SK-N-SH (cell line): Measurements from ENCODE around the gene COX14. TPM values are rescaled to one million over a fixed set of nuclear protein-coding genes. Genes with fewer than 3 reads are reported as not detected.

Source experiments
- CTCF ChIA-PET: fragments of 300-600, 350-600 bp; formaldehyde crosslinking; extraction: SDS; loops from one replicate; lab custom pipeline; 2021; lab: Yijun Ruan, JAX
- POLR2A ChIA-PET: fragments of 350-600 bp; sonication (Branson Sonifier 250); formaldehyde crosslinking; extraction: SDS; loops from one replicate; lab custom pipeline; 2020; ENCODE audit warnings: antibody characterized with exemption, inconsistent platforms; lab: Yijun Ruan, JAX
- DNase-seq: peaks from one replicate; pipeline ENCODE4 v3.0.0; 2012
- H2AFZ ChIP-seq: fragments of 200-600 bp; sonication (generic); 2 replicates; pipeline ENCODE4 v1.8.1; 2016; ENCODE audit warnings: antibody characterized with exemption, mild to moderate bottlenecking, low read depth
- H3F3A ChIP-seq: fragments of 200-600 bp; sonication (generic); replicated peaks from 2 replicates; pipeline ENCODE3; 2016; ENCODE audit warnings: antibody characterized with exemption, mild to moderate bottlenecking; ENCODE audit not compliant: insufficient read depth
- H3K27ac ChIP-seq, 2 experiments: fragments of 200-500 bp in 1 of 2; fragments of 200-600 bp in 1 of 2; sonication (Bioruptor generic) in 1 of 2; sonication (generic), shearing (Covaris generic) in 1 of 2; 2 replicates each; pipeline versions ENCODE4 v1.5.1 to v1.6.1; 2014 to 2016; ENCODE audit warnings: low read depth in 2 of 2, inconsistent platforms in 1 of 2, low read length in 1 of 2, mild to moderate bottlenecking in 1 of 2, mixed read lengths in 1 of 2
- H3K27me3 ChIP-seq: fragments of 200-600 bp; sonication (generic), shearing (Covaris generic); 2 replicates; pipeline ENCODE4 v1.6.1; 2016; ENCODE audit warnings: mixed run types; ENCODE audit not compliant: insufficient read depth
- H3K36me3 ChIP-seq, 2 experiments: fragments of 200-500 bp in 1 of 2; fragments of 200-600 bp in 1 of 2; sonication (Bioruptor generic) in 1 of 2; sonication (generic) in 1 of 2; replicated peaks in 1 of 2; 2 replicates each; pipeline versions ENCODE3 to v1.5.1; 2014 to 2016; ENCODE audit warnings: low read length in 1 of 2, mild to moderate bottlenecking in 1 of 2; ENCODE audit not compliant: insufficient read depth in 2 of 2, control insufficient read depth in 1 of 2
- H3K4me1 ChIP-seq, 2 experiments: fragments of 200-500 bp in 1 of 2; fragments of 200-600 bp in 1 of 2; sonication (Bioruptor generic) in 1 of 2; sonication (generic), shearing (Covaris generic) in 1 of 2; 2 replicates each; pipeline versions ENCODE4 v1.5.1 to v1.6.1; 2014 to 2016; ENCODE audit warnings: low read depth in 1 of 2, low read length in 1 of 2, mixed run types in 1 of 2; ENCODE audit not compliant: insufficient read depth in 2 of 2, control insufficient read depth in 1 of 2
- H3K4me2 ChIP-seq: fragments of 200-600 bp; sonication (generic), shearing (Covaris generic); 2 replicates; pipeline ENCODE4 v1.6.1; 2017; ENCODE audit warnings: mixed run types
- H3K4me3 ChIP-seq, 2 experiments: fragments of 200-500 bp in 1 of 2; fragments of 200-600 bp in 1 of 2; sonication (Bioruptor generic) in 1 of 2; sonication (generic), shearing (Covaris generic) in 1 of 2; 2 replicates each; pipeline versions ENCODE4 v1.5.1 to v1.8.1; 2014 to 2016; ENCODE audit warnings: low read depth in 2 of 2, inconsistent platforms in 1 of 2, low read length in 1 of 2, mild to moderate bottlenecking in 1 of 2, mixed read lengths in 1 of 2, moderate library complexity in 1 of 2
- H3K79me2 ChIP-seq: fragments of 200-600 bp; sonication (generic); 2 replicates; pipeline ENCODE4 v1.8.1; 2017; ENCODE audit warnings: mild to moderate bottlenecking; ENCODE audit not compliant: insufficient read depth
- H3K9ac ChIP-seq: fragments of 200-600 bp; sonication (generic); 2 replicates; pipeline ENCODE4 v1.6.1; 2017; ENCODE audit warnings: mixed run types
- H3K9me2 ChIP-seq: fragments of 200-600 bp; sonication (generic); 2 replicates; pipeline ENCODE4 v1.6.1; 2017; ENCODE audit warnings: mixed run types
- H3K9me3 ChIP-seq: fragments of 200-600 bp; sonication (generic); 2 replicates; pipeline ENCODE4 v1.6.1; 2017; ENCODE audit warnings: mixed run types, mild to moderate bottlenecking, moderate library complexity
- H4K20me1 ChIP-seq: fragments of 200-600 bp; sonication (generic); 2 replicates; pipeline ENCODE4 v1.6.1; 2017; ENCODE audit warnings: mild to moderate bottlenecking, mixed run types; ENCODE audit not compliant: insufficient read depth
- CHD2 ChIP-seq: fragments of 150-350 bp; IDR thresholded peaks from 2 replicates; pipeline ENCODE4 v1.6.1; 2018; ENCODE audit warnings: low read length; ENCODE audit not compliant: partially characterized antibody
- CTCF ChIP-seq: fragments of 200-600 bp; sonication (generic); IDR thresholded peaks from 2 replicates; pipeline ENCODE4 v1.6.1; 2017; ENCODE audit warnings: antibody characterized with exemption, mild to moderate bottlenecking, moderate library complexity
- EZH2phosphoT487 ChIP-seq: fragments of 200-600 bp; sonication (generic); IDR thresholded peaks from 2 replicates; pipeline ENCODE4 v1.6.1; 2017; ENCODE audit warnings: low read depth, mixed run types, mild to moderate bottlenecking, antibody characterized with exemption, moderate library complexity, borderline replicate concordance
- FOXJ3 ChIP-seq: sonication (generic); formaldehyde crosslinking; IDR thresholded peaks from 2 replicates; pipeline ENCODE4 v1.5.1; 2020; ENCODE audit warnings: mild to moderate bottlenecking, missing genetic modification reagents
- FOXM1 ChIP-seq: IDR thresholded peaks from 2 replicates; pipeline ENCODE4 v1.4.0; 2012; ENCODE audit warnings: low read depth, mild to moderate bottlenecking
- IRF3 ChIP-seq: fragments of 150-350 bp; IDR thresholded peaks from 2 replicates; pipeline ENCODE4 v1.6.1; 2016; ENCODE audit warnings: mild to moderate bottlenecking, low read depth, low read length
- MXI1 ChIP-seq: IDR thresholded peaks from 2 replicates; pipeline ENCODE4 v1.6.1; 2012; ENCODE audit warnings: mild to moderate bottlenecking, low read depth, low read length, improper control_type of control experiment
- PBX3 ChIP-seq: IDR thresholded peaks from 2 replicates; pipeline ENCODE4; 2012
- USF1 ChIP-seq: IDR thresholded peaks from 2 replicates; pipeline ENCODE4 v1.4.0; 2012; ENCODE audit warnings: low read depth, borderline replicate concordance
- YY1 ChIP-seq: IDR thresholded peaks from 2 replicates; pipeline ENCODE4 v1.4.0; 2012; ENCODE audit warnings: low read depth, mild to moderate bottlenecking
- WGBS: methylation state at CpG from one replicate; pipeline ENCODE4 v1.1.6; 2017; ENCODE audit warnings: low lambda C conversion rate; 5-methylcytosine and 5-hydroxymethylcytosine counted together
- polyA plus RNA-seq, 3 experiments: library from polyadenylated mRNA; depleted of rRNA; stranded (reverse); fragments of >200 nt; gene quantifications; 2 replicates each; pipeline ENCODE4 v1.2.3, GENCODE V29; 2012

Gene COX14
- polyA plus RNA-seq, 1 of the 3 experiments (the other 2 are of a cell fraction), result 204 TPM

DNA sequence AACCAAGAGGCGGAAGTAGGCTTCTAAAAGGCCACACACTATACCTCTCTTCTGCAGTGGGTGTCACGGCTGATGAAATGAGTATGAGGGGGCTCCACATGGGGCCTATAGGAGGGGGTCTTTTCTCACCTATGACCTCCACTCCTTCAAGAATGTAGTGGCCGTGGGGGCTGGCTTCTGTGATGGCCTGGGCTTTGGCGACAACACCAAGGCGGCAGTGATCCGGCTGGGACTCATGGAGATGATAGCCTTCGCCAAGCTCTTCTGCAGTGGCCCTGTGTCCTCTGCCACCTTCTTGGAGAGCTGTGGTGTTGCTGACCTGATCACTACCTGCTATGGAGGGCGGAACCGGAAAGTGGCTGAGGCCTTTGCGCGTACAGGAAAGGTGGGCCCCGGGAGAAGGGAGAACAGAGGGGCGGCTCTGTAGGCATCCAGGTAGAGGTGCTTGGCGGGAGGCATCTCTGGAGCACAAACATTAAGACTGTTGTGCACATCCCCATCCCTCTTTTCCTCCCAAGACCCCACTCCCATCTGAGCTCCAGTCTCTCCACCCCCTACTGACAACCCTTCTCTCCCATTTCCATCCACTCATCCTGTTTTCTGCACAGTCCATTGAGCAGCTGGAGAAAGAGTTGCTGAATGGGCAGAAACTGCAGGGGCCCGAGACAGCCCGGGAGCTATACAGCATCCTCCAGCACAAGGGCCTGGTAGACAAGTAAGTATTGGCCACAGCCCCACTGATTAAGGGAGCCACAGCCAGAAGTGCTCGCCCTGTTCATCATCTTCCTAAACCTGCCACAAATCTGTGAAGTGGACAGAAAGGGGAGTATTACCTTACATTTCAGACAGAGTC, 4.4 kb upstream of the COX14 start:
- WGBS, result 92% methylated on average over 16 of the region's 17 CpGs

DNA sequence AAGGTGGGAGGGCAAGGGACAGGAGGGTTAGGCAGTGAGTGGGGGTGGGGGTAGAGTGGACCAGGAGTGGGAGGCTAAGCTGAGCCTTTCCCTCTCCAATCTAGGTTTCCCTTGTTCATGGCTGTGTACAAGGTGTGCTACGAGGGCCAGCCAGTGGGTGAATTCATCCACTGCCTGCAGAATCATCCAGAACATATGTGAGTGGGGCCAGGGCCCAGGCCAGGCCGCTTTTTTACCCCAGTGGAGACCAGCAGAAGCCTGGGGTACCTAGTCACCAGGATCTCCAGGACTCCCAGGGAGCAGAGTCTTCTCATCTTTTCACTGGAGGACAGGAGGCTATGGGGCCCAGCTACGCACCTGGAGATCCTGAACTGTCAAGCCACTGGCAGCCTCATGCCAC, 2.7 kb upstream of the COX14 start:
- WGBS, result 89% methylated on average over 3 of the region's 3 CpGs
- ChIA-PET POLR2A (interaction anchor here (1.0 kb wide), 2 partner anchors 25 to 58 kb away, joined by 3 read pairs; partner anchors contain the start of gene CERS5), CTCF (interaction anchor here (0.9 to 5.5 kb wide), 9 partner anchors 11 to 142 kb away, joined by 3 to 96 read pairs (median 23); partner anchors contain the start of genes GPD1 and SMARCD1)

More for the DNA sequence above, 4.4 kb upstream of the COX14 start:
- Histone ChIP-seq H3K9me3 (no peaks in the 10 kb centered on the region), H3K4me2 (no peak overlapping the region), H3K79me2 (peaks cover under 1% of the 10 kb centered on the region; the same call in 1 of the 2 replicates), H3K36me3 (no peaks in the 10 kb centered on the region), H3K4me1 (peaks cover 12 to 33% of the 10 kb centered on the region in 2 experiments; a peak in 2 of 4 replicates), H2AFZ (no peak overlapping the region), H4K20me1 (0 out of 2 replicates have a peak, but pooled peaks cover 1% of the 10 kb centered on the region)
- POLR2A ChIA-PET, result interaction anchor here (0.6 to 1.6 kb wide), 2 partner anchors 8 to 11 kb away, joined by 3 to 5 read pairs; no protein-coding TSS in a partner anchor
- TF ChIP-seq FOXJ3 (CRISPR knock-in tag) (no peak), YY1 (no peak), CHD2 (no peak), CTCF (no peak), EZH2phosphoT487 (no peak)
- TF ChIP-seq, all 33 proteins: peak for 0
- Histone ChIP-seq H3K9me2 (no peaks in the 10 kb centered on the region), H3F3A (peaks cover 6% of the 10 kb centered on the region), H3K27me3 (no peaks in the 10 kb centered on the region), H3K4me3 (no peak overlapping the region), H3K9ac (no peak overlapping the region), H3K27ac (no peak overlapping the region)
- no peak for DNase-seq
- CTCF ChIA-PET, result interaction anchor here (0.8 to 5.5 kb wide), 5 partner anchors 18 to 141 kb away, joined by 3 to 74 read pairs (median 5); no protein-coding TSS in a partner anchor

More for the DNA sequence above, 2.7 kb upstream of the COX14 start:
- Histone ChIP-seq H3K9me2 (no peaks in the 10 kb centered on the region), H3K27ac (no peak overlapping the region), H3K27me3 (no peaks in the 10 kb centered on the region), H3K36me3 (no peaks in the 10 kb centered on the region), H3K9me3 (no peaks in the 10 kb centered on the region), H4K20me1 (peaks cover 9% of the 10 kb centered on the region; the same call in 1 of the 2 replicates), H3K9ac (no peak overlapping the region)
- DNase-seq, result no peak
- TF ChIP-seq MXI1 (no peak), IRF3 (no peak), USF1 (no peak), PBX3 (no peak), FOXM1 (no peak)
- TF ChIP-seq, all 33 proteins: peak for 0
- Histone ChIP-seq H3F3A (peaks cover 15% of the 10 kb centered on the region), H3K4me1 (peaks cover 12 to 19% of the 10 kb centered on the region in 2 experiments; a peak in 2 of 4 replicates), H2AFZ (no peak overlapping the region), H3K4me2 (no peak overlapping the region), H3K79me2 (peaks cover 17% of the 10 kb centered on the region), H3K4me3 (no peak overlapping the region)
